Smooth muscle cell (in vitro differentiated cells): ENCODE measurements around the gene RFX4. TPM values are rescaled to one million over a fixed set of nuclear protein-coding genes. Genes with fewer than 3 reads are reported as not detected.

Source experiments
- DNase-seq: peaks from one replicate; lab custom pipeline; 2025; ENCODE audit not compliant: unreplicated experiment; lab: John Stamatoyannopoulos, UW
- H2AFZ ChIP-seq: fragments of 200-600 bp; sonication (generic); 2 replicates; pipeline ENCODE4 v1.6.0; 2016; ENCODE audit warnings: antibody characterized with exemption, low read depth, mild to moderate bottlenecking
- H3F3A ChIP-seq: fragments of 200-600 bp; sonication (generic); 2 replicates; pipeline ENCODE4 v1.6.0; 2017; ENCODE audit warnings: antibody characterized with exemption, low read depth
- H3K27ac ChIP-seq: fragments of 200-600 bp; sonication (generic); 2 replicates; pipeline ENCODE4 v1.5.1; 2016; ENCODE audit warnings: low read depth, mild to moderate bottlenecking
- H3K27me3 ChIP-seq: fragments of 200-600 bp; sonication (generic); 2 replicates; pipeline ENCODE4 v1.6.1; 2016; ENCODE audit warnings: low read depth, mild to moderate bottlenecking
- H3K36me3 ChIP-seq: fragments of 200-600 bp; sonication (generic); 2 replicates; pipeline ENCODE4 v1.5.1; 2016; ENCODE audit warnings: low read depth
- H3K4me1 ChIP-seq: fragments of 200-600 bp; sonication (generic); 2 replicates; pipeline ENCODE4 v1.5.1; 2016; ENCODE audit warnings: low read depth
- H3K4me2 ChIP-seq: fragments of 200-600 bp; sonication (generic); 2 replicates; pipeline ENCODE4 v1.6.0; 2016; ENCODE audit warnings: mild to moderate bottlenecking
- H3K4me3 ChIP-seq: fragments of 200-600 bp; sonication (generic); 2 replicates; pipeline ENCODE4 v1.5.1; 2016; ENCODE audit warnings: mild to moderate bottlenecking
- H3K79me2 ChIP-seq: fragments of 200-600 bp; sonication (generic); 2 replicates; pipeline ENCODE4 v1.6.0; 2016; ENCODE audit warnings: low read depth, mild to moderate bottlenecking
- H3K9ac ChIP-seq: fragments of 200-600 bp; sonication (generic); 2 replicates; pipeline ENCODE4 v1.6.0; 2016; ENCODE audit warnings: low read depth
- H3K9me3 ChIP-seq: fragments of 200-600 bp; sonication (generic); replicated peaks from 2 replicates; pipeline ENCODE4 v1.5.1; 2016; ENCODE audit warnings: low read depth
- H4K20me1 ChIP-seq: fragments of 200-600 bp; sonication (generic); 2 replicates; pipeline ENCODE4 v1.6.0; 2016; ENCODE audit warnings: low read depth
- WGBS: methylation state at CpG from one replicate; pipeline ENCODE4 v1.1.7; 2016; ENCODE audit warnings: low lambda C conversion rate; 5-methylcytosine and 5-hydroxymethylcytosine counted together
- polyA plus RNA-seq: library from polyadenylated mRNA; unstranded; fragments of >200 nt; fragmentation: Nextera tagmentation; extraction: Ambion mirVana; gene quantifications from 2 replicates; pipeline ENCODE4 v1.2.1, GENCODE V29; 2016
- total RNA-seq: library from RNA; depleted of rRNA; stranded (reverse); fragments of >200 nt; gene quantifications from 2 replicates; pipeline ENCODE4 v1.2.3, GENCODE V29; 2014
- TF ChIP-seq, protein P1 (sequence below): fragments of 200-600 bp; sonication (generic); IDR thresholded peaks from 2 replicates; pipeline ENCODE4 v1.5.1; 2017; ENCODE audit warnings: borderline replicate concordance, mild to moderate bottlenecking, antibody characterized with exemption; ENCODE audit not compliant: insufficient read depth, poor library complexity, severe bottlenecking

The RFX4 gene
- total and polyA plus RNA-seq, 2 experiments from 2014 or later: not detected

DNA sequence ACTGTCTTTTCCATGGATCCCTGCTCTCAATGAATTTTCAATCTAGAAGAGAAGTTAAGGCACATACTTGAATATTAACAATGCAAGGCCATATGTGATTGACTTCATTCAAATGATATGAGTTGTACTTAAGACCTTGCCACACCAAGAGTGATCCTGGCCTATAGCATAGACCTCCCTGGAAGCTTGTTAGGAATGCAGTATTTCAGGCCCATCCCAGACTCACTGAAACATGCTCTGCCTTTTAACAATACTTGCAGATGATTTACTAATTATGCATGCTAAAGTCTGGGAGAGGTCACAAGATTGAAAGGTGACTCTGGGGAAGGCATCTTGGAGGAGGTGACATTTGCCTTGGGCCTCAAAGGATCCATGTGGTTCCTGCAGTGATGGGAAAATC is 43.2 kb downstream of the RFX4 start:
- Histone ChIP-seq H3K79me2 (no peaks in the 10 kb centered on the region), H3K4me3 (no peak overlapping the region), H3F3A (no peaks in the 10 kb centered on the region), H3K9ac (no peak overlapping the region), H3K27me3 (no peaks in the 10 kb centered on the region), H3K36me3 (no peaks in the 10 kb centered on the region), H3K9me3 (no peaks in the 10 kb centered on the region), H3K4me1 (no peaks in the 10 kb centered on the region), H3K4me2 (no peak overlapping the region), H3K27ac (no peak overlapping the region), H4K20me1 (no peaks in the 10 kb centered on the region), H2AFZ (no peak overlapping the region)
- TF ChIP-seq, protein P1, sequence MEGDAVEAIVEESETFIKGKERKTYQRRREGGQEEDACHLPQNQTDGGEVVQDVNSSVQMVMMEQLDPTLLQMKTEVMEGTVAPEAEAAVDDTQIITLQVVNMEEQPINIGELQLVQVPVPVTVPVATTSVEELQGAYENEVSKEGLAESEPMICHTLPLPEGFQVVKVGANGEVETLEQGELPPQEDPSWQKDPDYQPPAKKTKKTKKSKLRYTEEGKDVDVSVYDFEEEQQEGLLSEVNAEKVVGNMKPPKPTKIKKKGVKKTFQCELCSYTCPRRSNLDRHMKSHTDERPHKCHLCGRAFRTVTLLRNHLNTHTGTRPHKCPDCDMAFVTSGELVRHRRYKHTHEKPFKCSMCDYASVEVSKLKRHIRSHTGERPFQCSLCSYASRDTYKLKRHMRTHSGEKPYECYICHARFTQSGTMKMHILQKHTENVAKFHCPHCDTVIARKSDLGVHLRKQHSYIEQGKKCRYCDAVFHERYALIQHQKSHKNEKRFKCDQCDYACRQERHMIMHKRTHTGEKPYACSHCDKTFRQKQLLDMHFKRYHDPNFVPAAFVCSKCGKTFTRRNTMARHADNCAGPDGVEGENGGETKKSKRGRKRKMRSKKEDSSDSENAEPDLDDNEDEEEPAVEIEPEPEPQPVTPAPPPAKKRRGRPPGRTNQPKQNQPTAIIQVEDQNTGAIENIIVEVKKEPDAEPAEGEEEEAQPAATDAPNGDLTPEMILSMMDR: no peak
- DNase-seq: no peak

DNA sequence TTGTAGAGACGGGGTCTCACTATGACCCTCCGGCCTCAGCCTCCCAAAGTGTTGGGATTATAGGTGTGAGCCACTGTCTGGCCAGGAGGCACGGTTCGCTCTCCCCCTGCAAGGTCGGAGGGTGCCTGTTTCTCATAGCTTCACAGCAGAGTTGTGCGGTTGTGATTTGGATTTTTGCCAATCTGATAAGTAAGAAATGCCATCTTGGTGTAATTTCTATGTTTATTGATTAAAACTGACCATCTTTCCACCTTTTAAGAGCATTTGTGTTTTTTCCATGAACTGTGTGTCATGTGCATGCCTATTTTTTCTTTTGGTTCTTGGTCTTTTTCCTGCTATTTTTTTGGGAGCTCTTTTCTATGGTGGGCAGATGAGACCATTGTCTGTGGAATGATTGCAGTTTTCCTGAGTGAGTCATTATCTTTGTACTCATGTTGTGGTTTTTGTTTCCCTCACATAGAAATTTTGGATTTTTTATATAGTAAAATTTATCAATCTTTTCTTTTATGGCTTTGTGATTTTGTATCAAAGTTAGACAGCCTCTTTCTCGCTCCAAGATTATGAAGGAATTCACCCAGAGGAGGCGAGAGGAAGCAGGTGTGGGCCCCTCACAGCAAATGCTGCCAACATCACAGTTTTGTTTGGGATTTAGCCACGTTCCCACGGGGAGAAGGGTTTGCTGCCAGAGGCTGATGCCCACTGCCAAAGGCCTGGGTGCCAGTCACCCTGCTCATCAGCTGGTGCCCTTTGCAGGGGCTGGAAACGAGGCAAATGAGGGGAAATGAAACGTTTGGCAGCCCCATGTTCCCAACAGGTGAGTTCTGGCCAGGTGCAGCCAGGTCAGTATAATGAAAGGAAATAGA is 47.2 kb downstream of the RFX4 start:
- Histone ChIP-seq H3K4me1 (no peaks in the 10 kb centered on the region), H4K20me1 (no peaks in the 10 kb centered on the region), H3F3A (no peaks in the 10 kb centered on the region), H3K27ac (no peak overlapping the region), H3K79me2 (no peaks in the 10 kb centered on the region), H3K9ac (no peak overlapping the region), H3K27me3 (no peaks in the 10 kb centered on the region), H3K4me2 (no peak overlapping the region), H3K4me3 (no peak overlapping the region), H3K36me3 (no peaks in the 10 kb centered on the region), H3K9me3 (no peaks in the 10 kb centered on the region), H2AFZ (no peak overlapping the region)
- DNase-seq: no peak
- 86% methylated on average over 12 of the region's 12 CpGs for WGBS
- TF ChIP-seq, protein P1: no peak

DNA sequence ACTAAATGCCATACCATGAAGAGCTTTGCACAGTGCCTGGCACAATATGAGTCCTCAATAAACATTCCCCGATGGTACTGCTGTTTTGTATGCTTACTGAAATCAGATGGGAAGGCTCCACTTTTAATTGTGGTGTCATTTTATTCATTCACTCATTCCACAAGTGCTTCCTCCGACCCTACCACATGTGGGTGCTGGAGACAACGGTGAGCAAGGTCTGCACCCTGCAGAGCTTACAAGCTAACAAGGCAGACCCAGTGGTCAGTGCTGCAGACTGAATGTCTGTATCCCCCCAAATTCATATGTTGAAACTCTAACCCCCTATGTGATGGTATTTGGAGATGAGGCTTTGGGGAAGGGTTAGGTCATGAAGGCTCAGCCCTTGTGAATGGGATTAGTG is 48.3 kb downstream of the RFX4 start:
- 78% methylated on average over 3 of the region's 3 CpGs for WGBS
- no peaks in the 10 kb centered on the region for H3K4me1 ChIP-seq

More for the DNA sequence above, 48.3 kb downstream of the RFX4 start:
- no peak for DNase-seq
- no peaks in the 10 kb centered on the region for H3K79me2 ChIP-seq
- no peaks in the 10 kb centered on the region for H4K20me1 ChIP-seq
- no peak overlapping the region for H3K9ac ChIP-seq
- TF ChIP-seq, protein P1: no peak
- H2AFZ ChIP-seq: no peak overlapping the region
- no peaks in the 10 kb centered on the region for H3K9me3 ChIP-seq
- H3K27me3 ChIP-seq: peaks cover 7% of the 10 kb centered on the region
- H3K4me3 ChIP-seq: no peak overlapping the region
- H3F3A ChIP-seq: no peaks in the 10 kb centered on the region
- no peaks in the 10 kb centered on the region for H3K36me3 ChIP-seq
- no peak overlapping the region for H3K27ac ChIP-seq
- no peak overlapping the region for H3K4me2 ChIP-seq
